Stimulated activated CD8-positive, alpha-beta memory T cell treated with anti-CD3 and anti-CD28 coated beads, Interleukin-7, amount 100 ng/mL, for 4 hours (primary cell): ENCODE results near the gene DAZ1.
"Not testable (repeated sequence)": the region's sequence is repeated elsewhere in the genome, so short reads cannot be mapped to it uniquely, and the experiment has no call there.

ENCODE experiments used
- DNase-seq, 2 donors: peaks; one replicate each; pipeline ENCODE4 v3.0.0-alpha.2; 2020; ENCODE audit warnings: low read depth in 2 of 2

DAZ1 gene

GRCh38 chrY:23198908-23199307 is at the start of gene DAZ1:
TSS of gene DAZ1 (minus strand) at chrY:23199008. CDS start at chrY:23198800, 208 bp downstream.
- DNase-seq, result not testable (repeated sequence)

- not testable (repeated sequence) for DNase-seq
Measured at GRCh38 chrY:23219233-23219632, 20.4 kb upstream of the DAZ1 start, which contains the start of gene DAZ2. TSS of gene DAZ2 (plus strand) at chrY:23219533. CDS start at chrY:23219741, 208 bp downstream.

GRCh38 chrY:23210681-23211080 is 11.9 kb upstream of the DAZ1 start:
- DNase-seq, result not testable (repeated sequence)

- not testable (repeated sequence) for DNase-seq
Measured at GRCh38 chrY:23209802-23210495, 11.1 kb upstream of the DAZ1 start.

- not testable (repeated sequence) for DNase-seq
Measured at GRCh38 chrY:23207455-23207854, 8.6 kb upstream of the DAZ1 start.
